T follicular helper cell (primary cell): Measurements from ENCODE around the gene RAG2.
A peak's percentile ranks its signal among the peaks of the same experiment; 100 is the strongest.
"Not testable (repeated sequence)": the region's sequence is repeated elsewhere in the genome, so short reads cannot be mapped to it uniquely, and the experiment has no call there.

Experiments used
- DNase-seq: peaks from one replicate; pipeline ENCODE4 v3.0.0-alpha.2; 2020; ENCODE audit warnings: low read depth

The RAG2 gene

GRCh38 chr11:36600180-36600579, 2.1 kb upstream of the RAG2 start:
- DNase-seq, result no peak

DNA sequence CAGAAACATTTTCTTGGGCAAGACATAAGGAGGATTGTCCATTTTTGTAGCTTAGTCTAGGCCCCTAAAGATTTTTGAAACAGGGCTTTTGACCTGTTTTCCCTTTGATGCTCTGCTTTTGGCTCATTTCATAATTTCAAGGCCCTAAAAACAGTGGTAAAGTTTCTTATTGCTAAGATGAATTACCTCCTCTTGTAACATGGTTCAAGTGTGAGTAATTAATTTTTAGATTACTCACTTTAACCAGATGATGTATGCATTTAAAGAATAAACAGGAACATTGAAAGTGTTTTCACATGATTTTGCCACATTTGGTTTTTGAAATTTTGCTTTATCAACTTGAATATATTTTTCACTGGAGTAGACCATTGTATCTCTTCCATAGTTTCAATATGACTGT, 1.2 kb downstream of the RAG2 start:
- DNase-seq, result no peak

GRCh38 chr11:36594316-36594989, 3.6 kb downstream of the RAG2 start, which contains the start of gene IFTAP:
TSS of gene IFTAP (plus strand) at chr11:36594502. CDS start at chr11:36610104, 15,602 bp downstream.
- no peak for DNase-seq

DNA sequence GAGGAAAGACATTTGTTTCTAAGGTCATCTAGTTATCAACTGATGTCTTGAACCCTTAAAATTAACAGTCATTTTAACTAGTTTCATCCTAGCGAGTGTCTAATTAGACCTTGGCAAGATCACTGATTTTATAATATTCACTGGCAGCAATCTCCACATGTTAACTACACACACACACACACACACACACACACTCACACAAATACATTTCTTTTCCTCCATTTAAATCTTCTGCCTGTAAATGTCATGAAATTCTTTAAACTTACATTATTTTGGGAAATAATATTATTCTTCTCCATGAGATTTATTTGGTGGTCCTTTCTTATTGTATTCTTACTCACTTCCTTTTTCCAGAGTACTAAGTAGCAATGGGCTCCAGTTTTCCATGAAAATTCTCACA, 6.6 kb downstream of the RAG2 start:
- DNase-seq, result no peak

- no peak for DNase-seq
These were observed 7.5 kb downstream of the RAG2 start for GRCh38 chr11:36590513-36590912.

DNA sequence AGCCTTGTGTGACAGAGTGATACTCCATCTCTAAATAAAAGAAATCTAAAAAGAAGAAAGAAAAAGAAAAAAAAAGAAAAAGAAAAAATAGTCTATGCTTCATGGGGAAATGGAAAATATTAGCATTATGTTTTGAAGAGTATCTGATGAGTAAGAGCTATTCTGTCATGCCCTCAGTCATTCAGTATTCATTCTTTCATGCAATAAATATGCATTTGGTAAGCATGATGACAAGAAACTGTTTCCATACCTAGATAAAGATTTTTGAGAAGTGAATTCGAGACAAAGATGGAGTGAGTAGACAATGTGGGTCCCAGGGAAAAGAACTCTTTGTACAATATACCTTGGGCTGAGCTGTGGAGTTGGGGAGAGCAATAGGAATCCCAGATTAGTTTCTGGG, 9.9 kb downstream of the RAG2 start:
- no peak for DNase-seq

DNA sequence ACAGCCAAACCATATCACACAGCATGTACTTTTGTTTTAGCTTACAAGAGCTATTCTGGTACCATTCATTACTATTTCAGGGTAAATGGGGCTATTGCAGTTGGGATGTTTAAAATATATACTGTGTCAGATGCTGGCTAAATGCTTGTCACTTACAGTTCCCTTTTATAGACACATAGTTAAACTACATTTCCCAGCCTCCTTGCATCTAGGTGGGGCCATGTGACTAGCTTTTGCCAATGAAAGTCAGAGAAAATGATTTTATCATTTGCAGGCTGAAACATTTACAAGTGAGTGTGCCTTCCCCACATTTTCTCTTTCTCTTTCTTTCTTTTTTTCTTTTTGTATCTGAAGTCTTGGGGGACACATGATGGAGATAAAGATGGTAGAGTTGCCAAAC, 11.5 kb downstream of the RAG2 start:
- no peak for DNase-seq

DNA sequence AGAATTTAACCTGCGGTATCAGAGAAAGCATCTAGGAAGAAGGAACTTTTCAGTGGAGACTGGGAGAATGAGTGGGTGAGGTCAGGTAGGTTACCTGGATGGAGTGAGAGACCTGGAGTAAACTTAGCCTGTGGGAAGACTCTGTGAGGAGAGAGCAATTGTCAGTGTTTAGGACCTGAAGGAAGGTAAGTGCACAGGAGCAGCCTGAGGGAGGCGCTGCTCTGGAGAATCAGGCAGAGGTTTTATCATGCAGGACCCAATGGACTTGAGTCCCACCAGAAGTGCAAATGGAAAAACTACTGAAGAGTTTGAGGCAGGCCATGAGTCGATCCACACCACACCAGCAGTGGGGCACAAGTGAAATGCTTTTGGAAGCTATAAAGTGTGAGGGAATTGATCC, 14.4 kb downstream of the RAG2 start:
- no peak for DNase-seq

DNA sequence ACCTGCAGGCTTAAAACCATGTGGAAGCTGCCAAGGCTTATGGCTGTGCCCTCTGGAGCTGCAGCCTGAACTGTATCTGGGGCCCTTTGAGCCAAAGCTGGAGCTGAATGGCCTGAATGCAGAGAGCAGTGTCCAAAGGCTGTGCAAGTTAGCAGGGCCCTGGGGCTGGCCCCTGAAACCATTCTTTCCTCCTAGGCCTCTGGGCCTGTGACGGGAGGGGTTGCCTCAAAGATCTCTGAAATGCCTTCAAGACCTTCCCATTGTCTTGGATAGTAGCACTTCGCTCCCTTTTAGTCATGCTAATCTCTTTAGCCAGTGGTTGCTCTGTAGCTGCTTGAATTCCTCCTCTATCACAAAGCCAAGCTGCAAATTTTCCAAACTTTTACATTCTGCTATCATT, 16.5 kb downstream of the RAG2 start:
- no peak for DNase-seq

- DNase-seq, result no peak
These were observed 19.6 kb downstream of the RAG2 start for GRCh38 chr11:36578458-36578857.

- DNase-seq, result no peak
These were observed 20.2 kb downstream of the RAG2 start for GRCh38 chr11:36577859-36578258.

DNA sequence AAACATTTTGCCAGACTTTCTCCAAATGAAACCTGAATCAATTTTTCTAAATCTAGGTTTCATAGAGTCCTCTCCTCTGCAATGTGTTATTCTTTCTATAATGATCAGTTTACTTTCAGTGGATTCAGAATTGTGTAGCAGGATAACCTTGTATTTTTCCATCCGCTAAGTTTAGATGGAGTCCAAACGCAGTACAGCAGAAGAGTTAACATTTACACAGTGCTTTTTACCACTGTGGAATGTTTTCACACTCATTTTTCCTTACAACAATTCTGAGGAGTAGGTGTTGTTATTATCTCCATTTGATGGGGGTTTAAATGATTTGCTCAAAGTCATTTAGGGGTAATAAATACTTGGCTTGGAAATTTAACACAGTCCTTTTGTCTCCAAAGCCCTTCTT, 20.7 kb downstream of the RAG2 start:
- DNase-seq, result no peak

- no peak for DNase-seq
These were observed 23.6 kb downstream of the RAG2 start for GRCh38 chr11:36574486-36574885.

DNA sequence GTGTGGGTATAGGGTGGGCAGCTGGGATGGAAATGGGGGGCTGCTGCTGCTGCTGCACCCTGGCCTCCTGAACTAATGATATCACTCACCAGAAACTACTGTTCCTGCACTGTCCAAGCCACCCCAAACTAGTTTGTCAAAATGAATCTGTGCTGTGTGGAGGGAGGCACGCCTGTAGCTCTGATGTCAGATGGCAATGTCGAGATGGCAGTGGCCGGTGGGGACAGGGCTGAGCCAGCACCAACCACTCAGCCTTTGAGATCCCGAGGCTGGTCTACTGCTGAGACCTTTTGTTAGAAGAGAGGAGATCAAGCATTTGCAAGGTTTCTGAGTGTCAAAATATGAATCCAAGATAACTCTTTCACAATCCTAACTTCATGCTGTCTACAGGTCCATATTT, 28.9 kb downstream of the RAG2 start:
- no peak for DNase-seq

DNA sequence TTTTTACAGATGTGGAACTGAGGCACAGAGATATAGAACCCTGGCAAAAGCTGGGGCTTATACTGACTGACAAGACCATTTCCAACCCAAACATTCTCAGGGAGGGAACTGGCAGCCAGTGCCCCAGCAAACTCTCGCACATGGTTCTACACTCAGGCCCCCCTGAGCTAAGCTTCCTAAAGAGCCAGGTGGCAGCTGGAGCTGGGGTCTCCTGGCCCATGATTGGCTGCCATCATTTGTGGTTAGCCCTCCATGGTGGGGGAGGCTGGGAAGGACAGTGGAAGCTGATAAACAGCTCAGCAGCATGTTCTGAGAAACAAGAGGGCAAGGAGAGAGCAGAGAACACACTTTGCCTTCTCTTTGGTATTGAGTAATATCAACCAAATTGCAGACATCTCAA, 30.3 kb downstream of the RAG2 start, which contains the start of gene RAG1:
Gene RAG1, plus strand, starts transcription at position 314 of the 400 bp plus-strand sequence. CDS start 5,298 bp downstream, outside the sequence.
- no peak for DNase-seq

DNA sequence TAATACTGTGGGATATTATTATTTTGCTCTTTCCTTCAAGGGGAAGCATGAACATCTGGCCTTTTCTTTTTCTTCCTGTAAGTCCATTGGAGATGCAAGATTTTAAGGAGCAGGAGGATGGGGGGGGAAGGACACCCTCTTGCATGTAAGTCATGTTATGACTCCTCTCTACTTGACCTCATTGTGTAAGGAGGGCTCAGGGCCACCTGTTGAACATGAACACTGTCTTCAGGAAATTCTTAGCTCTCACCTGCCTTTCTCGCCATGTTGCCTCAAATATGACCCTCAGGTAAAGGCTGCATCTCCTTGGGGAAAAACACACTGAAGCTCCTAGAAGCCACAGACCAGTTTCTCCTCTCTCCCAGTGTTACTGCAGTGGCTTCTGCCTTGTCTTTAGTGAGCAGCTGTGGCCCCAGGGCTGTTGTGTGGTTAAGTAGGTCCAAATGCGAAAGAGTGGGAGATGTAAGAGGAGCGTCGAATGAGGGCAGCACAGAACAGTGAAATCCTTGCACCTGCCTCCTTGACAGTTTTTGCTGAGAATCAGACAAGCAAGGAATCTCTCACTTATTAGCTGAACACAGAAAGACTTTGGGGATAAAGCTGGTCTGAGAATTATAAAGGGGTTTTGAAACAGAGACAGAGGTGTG, 31.5 kb downstream of the RAG2 start:
- DNase-seq, result no peak

GRCh38 chr11:36565031-36565610, 32.9 kb downstream of the RAG2 start:
- no peak for DNase-seq

- peak; percentile 22 for DNase-seq
These were observed 33.5 kb downstream of the RAG2 start for GRCh38 chr11:36564376-36565030.

DNA sequence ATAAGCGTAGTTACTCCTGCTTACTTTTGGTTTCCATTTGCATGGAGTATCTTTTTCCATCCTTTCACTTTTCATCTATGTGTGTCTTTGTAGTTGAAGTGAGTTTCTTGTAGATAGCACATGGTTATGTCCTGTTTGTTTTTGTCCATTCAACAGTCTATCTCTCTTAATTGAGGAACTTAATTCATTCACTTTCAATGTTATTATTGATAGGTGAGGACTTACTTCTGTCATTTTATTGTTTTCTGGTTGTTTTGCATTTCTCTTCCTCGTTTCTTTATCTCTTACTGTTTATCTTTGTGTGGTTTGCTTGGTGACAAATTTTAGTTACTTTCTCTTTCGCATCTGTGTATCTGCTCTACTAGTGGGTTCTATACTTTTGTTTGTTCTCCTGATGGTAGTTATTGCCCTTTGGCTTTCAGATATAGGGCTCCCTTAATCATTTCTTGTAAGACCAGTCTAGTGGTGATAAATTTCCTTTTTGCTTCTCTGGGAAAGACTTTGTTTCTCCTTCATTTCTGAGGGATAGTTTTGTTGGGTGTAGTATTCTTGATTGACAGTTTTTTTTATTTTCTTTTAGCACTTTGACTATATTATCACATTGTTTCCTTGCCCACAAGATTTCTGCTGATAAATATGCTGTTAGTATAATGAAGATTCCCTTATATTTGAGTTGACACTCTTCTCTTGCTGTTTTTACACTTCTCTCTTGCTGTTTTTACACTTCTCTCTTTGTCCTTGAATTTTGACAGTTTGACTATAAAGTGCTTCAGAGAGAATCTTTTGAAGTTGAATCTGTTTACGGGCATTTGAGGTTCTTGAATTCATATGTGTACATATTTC, 39.2 kb downstream of the RAG2 start:
- DNase-seq, result no peak

DNA sequence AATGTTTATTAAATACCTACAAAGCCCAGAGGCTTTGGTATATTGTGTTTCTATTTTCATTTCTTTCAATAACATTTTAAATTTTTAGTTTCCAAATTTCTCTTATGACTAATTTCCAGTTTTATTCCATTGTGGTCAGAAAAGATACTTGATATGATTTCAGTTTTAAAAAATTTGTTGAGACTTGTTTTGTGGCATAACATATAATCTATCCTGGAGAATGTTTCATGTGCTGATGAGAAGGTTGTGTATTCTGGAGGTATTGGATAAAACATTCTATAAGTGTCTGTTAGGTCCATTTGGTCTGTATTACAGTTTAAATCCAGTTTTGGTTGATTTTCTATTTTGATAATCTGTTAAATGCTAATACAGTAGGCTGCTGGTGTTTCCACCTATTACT, 40.0 kb downstream of the RAG2 start:
- DNase-seq, result no peak

- not testable (repeated sequence) for DNase-seq
These were observed 40.6 kb downstream of the RAG2 start for GRCh38 chr11:36557390-36557789.
